Measurements from ENCODE around the gene ANKRD33B.
A peak's percentile ranks its signal among the peaks of the same experiment; 100 is the strongest.
"Not testable (repeated sequence)": the region's sequence is repeated elsewhere in the genome, so short reads cannot be mapped to it uniquely, and the experiment has no call there.

Gene ANKRD33B

DNA sequence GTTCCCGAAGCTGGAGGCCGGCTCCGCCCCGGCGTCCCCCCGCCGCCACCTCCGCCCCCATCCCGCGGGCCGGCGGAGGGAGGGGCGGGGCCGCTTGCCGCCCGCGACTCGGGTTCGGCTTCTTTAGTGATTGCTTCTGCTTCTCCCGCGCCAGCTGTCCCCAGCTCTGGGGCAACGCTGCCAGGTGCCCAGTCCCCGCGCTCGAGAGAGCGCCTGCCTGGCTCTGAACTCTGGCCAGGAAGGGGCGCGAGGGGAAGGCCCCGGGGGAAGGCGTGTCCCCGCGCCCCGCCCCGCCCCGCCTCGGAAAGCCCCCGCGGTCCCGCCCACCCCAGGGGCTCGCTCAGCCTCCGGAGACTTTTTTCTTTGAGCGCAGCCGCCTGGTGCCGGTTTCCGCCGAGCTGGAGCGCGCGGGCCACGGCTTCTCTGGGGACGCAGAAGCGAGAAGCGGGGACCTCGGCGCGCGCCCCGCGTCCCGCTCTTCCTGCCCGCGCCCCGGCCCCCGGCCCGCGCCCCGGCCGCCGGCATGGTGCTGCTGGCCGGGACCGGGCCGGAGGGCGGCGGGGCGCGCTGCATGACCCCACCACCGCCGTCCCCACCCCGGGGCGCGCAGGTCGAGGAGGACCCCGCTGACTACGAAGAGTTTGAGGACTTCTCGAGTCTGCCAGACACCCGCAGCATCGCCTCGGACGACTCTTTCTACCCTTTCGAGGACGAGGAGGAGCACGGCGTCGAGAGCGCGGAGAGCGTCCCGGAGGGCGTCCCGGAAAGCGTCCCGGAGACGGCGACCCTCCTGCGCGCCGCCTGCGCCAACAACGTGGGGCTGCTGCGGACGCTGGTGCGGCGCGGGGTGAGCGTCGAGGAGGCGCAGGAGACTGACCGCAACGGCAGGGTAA is at the start of gene ANKRD33B:
Gene ANKRD33B, plus strand, starts transcription at position 126 of the 893 bp plus-strand sequence. Its CDS starts 398 bp downstream, at position 524.
- DNase-seq = peak; percentile 88

DNA sequence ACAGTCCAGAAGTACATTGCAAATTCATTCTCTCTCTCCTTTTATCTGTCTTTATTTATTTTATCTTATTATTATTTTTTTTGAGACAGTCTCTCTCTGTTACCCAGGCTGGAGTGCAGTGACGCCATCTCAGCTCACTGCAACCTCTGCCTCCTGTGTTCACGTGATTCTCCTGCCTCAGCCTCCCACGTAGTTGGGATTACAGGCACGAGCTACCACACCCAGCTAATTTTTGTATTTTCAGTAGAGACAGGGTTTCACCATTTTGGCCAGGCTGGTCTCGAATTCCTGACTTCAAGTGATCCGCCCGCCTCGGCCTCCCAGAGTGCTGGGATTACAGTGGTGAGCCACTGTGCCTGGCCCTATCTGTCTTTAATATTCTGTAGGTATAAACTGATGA is 49.3 kb upstream of the ANKRD33B start:
- not testable (repeated sequence) for DNase-seq

DNA sequence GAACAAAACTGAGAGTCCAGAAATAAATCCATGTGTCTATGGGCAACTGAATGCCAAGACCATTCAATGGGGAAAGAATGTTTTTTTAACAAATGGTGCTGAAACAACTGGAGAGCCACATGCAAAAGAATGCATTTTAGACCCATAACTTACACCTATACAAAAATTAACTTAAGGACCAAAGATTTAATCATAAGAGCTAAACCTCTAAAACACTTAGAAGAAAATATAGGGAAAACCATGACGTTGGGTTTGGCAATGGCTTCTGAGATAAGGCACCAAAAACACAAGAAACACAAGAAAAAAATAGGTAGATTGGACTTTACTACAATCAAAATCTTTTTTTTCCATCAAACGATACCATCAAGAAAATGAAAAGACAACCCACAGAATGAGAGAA is 48.4 kb upstream of the ANKRD33B start:
- no peak for DNase-seq

DNA sequence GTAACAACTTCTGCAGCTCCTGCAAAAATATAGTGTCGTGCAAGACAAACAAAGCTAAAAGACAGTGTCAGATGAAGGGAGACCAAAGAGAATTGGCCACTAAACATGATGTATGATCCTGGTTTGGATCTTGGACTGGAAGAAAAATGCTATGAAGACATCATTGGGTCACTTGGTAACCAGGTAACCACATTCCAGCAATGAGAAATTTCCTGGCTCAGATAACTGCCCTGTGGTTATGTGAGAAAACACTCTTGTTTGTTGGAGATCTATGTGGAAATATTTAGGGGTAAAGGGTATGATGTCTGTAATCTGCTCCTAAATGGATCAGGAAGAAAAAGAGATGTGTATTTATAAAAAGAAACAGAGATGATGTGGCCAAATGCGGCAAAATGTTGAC is 45.5 kb upstream of the ANKRD33B start:
- no peak for DNase-seq

DNA sequence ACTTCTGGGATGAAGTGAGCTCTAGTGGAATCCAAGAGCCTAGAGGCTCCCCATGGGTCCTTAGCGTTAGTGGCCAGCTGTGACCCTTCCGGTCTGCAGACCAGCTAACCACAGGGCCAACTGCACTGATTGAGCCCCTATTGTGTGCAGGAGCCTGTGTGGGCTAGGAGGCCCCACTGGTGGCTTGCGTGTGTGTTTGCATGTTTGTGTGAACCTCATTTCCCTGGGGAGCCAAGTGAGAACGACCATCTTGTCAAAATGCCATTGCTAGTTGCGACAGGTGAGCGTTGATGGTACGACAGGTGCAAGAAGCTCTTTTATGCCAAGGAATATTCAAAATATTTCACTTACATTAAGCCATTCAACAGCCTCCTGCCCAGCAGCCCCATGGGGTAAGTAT is 44.1 kb upstream of the ANKRD33B start:
- no peak for DNase-seq

DNA sequence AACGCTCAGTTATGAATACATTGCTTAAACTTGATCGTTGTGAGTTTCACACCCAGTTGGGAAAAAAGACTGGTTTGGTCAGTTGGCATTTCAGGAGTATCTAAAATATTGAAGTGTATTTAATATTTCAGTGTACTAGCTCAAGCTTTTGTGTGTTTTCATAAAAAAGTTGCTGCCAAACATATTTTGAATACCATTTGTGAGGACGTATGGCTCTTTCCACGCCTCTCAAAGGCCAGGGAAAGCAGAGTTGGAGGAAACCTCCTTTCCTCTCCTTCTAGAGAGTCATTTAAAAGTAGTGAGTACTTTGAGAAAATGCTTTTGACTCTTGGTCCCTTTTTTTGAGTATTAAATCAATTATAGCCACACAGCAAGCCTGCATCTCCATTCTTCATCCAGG is 43.2 kb upstream of the ANKRD33B start:
- DNase-seq = no peak

DNA sequence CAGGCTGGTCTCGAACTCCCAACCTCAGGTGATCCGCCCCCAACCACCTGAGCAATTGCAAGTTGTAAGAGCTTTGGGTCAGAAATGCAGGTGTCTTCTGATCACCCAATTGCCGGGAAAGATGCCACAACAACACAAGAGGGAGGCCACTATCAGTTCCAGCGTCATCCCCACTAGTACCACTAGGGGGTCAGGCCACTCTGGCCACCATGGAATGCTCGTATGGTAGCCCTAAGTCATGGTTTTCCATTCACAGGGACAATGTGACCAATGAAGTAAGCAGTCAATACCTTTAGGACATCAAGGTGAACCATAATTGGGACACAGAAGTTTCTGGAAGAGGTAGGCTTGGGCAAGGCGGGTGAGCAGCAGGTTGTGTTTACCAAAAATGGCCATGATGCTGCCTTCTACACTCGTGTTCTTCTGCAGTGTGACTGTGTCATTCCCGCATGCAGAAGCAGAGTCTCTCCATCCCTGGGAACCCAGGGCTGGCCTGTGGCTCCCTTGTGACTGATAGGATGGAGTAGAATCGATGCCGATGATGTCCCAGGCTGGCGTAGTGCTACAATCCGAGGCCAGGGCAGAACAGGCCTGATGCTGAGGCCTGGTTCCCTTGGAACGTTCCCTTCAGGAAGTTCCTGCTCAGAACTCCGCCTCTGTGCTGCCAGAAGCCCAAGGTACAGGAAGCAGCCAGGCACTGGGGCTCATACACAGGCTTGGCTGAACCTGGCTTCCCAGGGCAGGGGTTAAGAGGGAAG is 42.2 kb upstream of the ANKRD33B start:
- peak; percentile 27 for DNase-seq

DNA sequence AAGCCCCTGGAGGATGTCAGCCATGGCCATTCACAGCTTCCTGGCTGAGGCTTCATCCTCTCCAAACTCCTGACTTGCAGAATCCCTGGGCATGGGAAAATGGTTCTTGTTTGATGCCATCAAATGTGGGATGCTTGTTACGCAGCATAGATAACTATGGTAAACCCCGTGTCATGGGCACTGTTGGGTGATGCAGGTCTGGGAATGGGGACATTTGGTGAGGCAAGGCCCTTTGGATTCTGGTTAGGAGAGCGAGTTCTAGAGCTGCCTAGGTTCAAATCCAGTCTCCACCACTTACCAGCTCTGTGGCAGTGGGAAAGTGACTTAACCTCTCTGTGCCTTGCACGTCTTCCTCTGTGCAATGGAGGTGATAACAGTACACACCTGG is 41.7 kb upstream of the ANKRD33B start:
- DNase-seq = no peak

DNA sequence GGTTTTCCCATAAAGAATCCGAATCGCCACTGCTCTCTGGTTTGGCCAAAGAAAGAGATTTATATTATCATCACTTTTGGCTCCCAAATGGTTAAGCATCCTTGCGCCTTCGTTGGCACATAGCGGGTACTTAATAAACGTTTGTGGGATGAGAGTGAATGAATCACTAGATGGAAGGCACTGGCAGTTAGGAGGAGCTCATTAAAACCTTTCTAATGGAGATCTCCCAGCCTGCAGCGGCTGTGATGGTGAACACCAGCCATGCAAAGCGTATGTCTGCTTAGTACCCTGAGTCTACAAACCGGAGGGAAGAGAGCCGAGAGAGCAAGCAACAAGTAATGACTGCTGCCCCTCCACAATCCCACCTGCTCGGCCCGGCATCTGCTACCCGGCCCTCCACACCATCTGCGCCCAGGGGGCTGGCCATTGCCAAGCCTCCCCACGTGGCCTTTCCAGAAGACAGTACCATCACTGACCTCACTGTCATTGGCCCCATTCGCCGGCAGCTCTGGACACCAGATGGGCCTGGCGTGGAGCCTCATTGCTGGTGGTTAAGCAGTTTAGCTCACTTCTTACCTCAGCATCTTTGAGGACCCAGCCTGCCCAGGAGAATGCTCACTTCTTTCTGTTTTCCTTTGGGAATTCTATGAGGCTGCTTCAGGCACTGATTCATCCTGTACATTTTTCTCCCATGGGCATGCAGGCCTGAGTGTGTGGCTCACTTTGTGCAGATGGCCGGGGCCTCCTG is 39.3 kb upstream of the ANKRD33B start:
- DNase-seq = peak; percentile 93

DNA sequence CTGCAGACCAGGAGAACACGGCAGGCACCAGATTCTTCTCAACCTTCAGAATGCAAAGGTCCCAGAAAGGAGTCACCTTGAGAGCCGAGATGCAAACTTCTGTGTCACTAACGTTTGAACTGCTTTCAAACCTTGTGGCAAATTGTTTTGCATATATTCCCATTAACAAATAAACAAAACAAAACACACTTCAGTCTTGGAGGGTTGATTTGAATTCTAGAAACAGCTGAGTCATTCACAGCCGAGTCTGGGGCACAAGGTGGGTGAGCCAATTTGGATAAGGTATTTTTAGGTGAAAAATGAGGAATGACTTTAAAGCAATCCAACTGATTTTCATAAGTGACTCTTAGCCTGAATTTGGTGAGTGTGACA is 38.8 kb upstream of the ANKRD33B start:
- no peak for DNase-seq

DNA sequence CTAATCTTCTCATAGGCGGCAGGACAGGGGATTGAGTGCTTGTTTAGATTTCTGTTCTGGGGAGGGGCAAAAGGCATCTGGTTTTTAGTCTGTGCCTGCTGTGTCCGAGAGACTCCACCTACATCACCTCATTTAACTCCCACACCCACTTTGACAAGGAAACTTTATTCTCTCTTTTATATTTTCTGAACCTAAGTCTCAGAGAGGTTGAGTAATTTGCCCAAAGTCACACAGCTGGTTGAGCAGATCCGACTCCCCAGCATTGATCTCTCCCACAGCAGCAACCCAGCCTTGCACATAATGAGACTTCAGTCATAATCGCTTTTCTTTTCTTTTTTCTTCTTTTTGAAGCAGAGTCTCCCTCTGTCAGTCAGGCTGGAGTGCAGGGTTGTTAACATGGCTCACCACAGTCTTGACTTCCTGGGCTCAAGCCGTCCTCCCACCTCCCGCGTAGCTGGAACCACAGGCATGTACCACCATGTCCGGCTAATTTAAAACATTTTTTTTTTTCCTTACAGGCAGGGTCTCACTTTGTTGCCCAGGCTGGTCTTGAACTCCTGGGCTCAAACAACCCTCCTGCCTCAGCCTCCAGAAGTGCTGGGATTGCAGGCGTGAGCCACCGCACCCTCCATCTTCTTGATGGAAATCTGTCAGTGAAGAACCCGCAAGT is 36.5 kb upstream of the ANKRD33B start:
- DNase-seq = peak; percentile 5

DNA sequence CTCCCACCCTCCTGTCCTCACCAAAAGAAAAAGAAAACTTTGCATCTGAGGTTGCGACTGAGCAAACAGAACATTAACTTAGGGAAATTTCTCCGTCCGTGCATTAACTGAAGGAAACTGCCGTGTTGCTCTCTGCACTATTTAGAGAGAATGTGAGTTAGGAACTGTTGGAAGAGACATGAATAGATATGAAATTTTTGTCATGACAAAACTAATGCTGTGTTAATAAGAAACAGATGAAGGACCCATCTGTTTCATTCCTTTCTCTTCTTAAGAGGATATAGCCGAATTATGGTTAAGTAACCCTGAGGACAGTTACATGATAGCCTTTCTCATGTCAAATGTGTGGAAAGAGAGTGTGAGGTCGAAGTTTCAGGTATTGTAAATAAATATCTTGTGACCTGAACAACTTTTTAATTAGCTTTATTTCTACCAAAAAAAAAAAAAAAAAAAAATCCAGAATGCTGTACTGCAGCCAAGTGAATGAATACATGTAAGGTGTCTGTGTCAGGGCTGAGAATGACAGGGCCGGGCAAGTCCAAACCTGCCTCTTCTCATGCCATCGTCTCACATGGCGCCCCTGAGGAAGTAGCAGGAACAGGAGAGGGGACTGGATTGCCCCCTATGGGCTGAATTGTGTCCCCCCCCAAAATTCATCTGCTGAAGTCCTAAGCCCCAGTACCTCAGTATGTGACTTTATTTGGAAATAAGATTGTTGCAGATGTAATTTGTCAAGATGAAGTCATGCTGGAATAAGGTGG is 35.6 kb upstream of the ANKRD33B start:
- DNase-seq = peak; percentile 78

DNA sequence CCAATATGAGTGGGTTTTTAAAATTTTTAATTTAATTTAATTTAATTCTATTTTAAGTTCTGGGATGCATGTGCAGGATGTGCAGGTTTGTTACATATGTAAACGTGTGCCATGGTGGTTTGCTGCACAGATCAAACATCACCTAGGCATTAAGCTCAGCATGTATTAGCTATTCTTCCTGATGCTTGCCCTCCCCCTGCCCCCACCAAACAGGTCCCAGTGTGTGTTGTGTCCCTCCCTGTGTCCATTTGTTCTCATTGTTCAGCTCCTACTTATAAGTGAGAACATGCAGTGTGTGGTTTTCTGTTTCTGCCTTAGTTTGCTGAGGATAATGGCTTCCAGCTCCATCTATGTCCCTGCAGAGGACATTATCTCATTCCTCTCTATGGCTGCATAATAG is 35.0 kb upstream of the ANKRD33B start:
- DNase-seq = no peak

DNA sequence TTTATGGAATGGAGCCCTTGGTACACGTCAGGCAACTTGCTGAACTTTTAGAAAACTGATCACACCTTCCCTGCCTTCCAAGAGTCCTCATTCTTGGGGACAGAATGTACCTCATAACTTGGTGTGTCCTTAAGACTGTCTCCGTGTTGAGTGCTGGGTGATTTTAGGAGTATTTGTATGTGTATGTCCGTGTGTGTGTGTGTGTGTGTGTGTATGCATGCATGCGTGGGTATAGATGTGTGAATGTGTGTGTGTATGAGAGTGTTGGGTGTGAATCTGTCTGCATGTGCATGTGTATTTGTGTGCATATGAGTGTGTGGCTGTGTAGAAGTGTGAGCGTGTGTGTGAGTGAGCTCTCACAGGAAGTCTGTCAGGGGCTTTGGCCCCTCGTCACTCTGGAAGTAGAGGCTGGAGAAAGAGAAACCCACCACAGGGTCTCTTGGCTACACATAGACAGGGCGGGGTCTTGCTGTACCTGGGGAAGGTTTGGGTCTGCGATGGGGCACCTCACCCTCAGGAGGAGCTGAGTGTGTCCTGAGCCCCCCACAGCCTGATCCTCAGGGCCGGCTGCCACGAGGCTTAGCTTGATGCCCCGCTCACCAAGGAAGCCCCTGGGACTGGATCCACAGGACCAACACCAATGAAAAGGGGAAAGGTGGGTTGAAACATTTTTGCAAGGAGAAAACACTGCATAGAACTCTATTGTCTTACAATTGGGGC is 33.1 kb upstream of the ANKRD33B start:
- no peak for DNase-seq

DNA sequence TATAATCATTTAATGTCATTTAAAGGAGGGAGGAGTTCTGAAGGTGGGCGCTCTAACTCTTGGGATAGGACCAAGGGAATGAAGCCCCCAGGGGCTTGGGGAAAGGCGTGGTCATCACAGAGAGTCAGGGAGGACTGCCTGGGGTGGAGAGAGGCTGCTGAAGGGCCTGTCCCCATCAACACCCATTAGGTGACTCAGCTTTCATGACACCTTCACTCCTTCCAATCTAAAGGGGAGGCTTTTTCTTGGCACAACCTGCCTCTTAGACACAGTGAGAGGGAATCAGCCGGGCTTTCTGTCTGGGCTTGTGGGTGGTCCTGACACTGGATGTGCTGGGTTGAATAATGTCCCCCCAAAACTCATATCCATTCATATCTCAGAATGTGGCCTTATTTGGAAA is 31.4 kb upstream of the ANKRD33B start:
- DNase-seq = no peak

DNA sequence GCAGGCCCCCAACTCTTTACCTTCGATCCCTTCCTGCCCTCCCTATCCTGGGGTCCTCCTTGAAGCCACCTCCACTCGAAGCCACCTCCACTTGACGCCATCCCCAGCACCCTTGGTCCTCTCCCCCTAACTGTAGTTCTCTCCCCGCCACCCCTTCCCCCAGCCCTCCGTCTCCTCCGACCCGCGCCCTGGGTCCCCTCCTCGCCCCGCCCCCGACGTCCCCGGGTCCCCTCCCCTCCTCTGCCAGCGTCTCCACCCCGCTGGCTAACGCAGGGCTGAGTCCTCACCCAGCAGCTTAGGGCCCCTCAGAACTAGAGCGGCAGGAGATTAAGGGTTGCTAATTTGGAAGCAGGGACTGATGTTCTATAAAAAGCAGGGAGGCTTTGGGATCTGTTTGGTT is 30.6 kb upstream of the ANKRD33B start:
- peak; percentile 95 for DNase-seq

DNA sequence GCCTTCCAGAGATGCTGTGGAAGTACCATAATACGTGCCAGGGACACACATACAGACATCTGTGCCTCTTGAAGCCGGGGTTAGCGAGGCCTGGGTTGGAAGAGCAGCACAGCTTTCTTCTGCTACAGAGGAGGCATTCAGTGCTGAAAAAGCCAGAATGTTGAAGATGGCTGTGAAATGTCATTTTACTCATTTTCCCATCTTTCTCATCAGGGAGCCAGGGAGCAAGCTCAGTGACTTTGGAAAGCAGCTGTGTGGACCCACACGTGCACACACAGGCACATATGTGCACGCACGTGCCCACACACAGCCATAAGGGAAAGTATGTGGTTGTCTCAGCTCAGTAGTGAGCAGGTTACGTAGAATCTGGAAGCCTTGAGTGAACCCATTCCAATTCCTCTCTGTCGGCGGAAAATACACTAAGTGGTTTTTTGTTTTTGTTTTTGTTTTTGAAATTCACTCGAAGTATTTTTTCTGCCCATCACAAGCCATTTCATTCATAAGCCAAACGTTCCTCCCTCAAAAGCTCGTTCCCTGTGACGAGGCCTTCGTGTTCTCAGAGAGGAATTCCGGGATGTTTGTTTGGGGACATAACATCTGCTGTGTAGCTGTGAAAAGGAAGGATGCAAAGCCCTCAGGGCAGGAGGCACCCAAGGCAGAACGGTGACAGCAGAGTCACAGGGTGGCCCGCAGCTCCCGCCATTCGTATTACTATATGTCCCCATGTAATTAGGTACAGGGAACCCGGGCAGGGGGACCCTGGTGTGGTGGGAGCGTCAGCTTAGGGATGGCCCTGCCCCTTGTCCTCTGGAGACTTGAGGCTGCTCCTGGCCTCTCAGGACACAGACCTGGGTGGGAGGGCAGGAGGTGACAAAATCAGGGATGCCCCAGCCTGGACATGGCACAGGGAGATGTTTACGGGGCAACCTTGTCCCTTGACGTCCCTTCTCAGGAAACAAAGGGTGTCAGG is 29.0 kb upstream of the ANKRD33B start:
- DNase-seq = peak; percentile 26

DNA sequence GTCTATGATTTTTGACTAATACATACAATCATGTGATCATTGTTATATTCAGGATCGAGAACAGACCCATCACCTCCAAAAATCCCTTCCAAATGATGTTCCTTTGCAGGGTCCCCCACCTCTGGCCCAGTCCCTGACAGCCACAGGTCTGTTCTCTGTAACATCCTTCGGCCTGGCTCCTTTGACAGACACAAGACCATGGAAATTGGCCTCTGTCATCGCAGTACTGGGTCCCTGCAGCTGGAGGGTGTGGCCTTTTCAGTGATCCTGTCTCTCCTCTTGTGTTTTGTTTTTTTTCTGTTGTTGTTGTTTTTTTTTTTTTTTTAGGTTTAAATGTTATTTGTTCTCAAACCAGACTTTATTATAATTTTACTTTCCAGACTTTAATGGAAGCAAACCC is 27.4 kb upstream of the ANKRD33B start:
- DNase-seq = no peak

DNA sequence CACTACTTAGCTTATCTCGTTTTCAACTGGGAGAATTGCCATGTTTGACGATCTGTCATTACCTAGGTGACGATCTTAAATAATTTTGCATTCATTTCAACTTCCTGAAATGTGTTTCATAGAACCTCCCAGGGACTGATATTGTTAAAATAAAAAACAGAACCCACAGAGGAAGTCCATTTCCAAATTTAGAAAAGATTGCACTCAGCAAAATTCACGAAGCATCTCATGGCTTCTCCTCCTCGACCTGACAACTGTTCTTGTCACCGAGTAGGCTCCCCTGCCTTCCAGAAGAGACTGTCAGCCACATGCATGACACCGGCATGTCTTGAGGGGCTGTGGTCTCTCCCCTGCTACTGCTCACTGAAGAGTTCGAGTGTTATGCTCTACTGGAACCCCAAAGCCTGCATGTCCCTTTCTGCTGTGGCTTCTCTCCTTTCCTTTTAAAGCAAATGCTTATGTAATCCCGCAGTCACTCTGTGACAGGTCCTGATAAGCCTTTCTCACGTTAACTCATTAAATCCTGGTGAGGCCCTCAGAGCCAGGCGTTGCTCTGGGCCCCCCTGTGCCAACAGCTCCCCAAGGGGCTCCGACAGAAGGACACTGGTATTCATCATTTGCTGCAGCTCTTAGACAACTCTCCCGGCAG is 26.8 kb upstream of the ANKRD33B start:
- DNase-seq = peak; percentile 33

DNA sequence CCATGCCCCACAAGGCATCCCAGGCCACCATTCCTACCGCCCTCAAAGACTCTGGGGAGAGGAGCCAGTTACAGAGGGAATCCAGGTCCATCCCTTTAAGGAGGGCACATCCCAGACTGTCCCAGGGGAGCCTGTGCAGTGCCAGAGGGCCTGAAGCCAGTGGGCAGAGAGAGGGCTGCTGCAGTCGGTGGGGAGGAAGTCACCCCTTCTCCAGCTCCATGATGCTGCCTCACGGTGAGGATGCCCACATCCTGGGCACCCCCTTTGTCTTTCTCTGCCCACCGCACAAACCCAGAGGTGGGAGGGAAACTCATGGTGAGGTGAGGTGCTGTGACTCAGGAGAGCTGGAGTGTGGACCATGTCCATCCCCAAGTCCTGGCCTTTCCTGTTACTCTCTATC is 26.2 kb upstream of the ANKRD33B start:
- no peak for DNase-seq
